HepG2 (cell line): ENCODE measurements around the gene SNRPF. TPM values are rescaled to one million over a fixed set of nuclear protein-coding genes. Genes with fewer than 3 reads are reported as not detected.

Experiments
- ARNT2 ChIP-seq: sonication (generic); formaldehyde crosslinking; IDR thresholded peaks from 2 replicates; pipeline ENCODE4 v1.8.0; 2022; ENCODE audit warnings: mild to moderate bottlenecking, low read depth, missing genetic modification reagents, moderate library complexity
- FOXJ3 ChIP-seq: sonication (generic); formaldehyde crosslinking; IDR thresholded peaks from 2 replicates; pipeline ENCODE4 v1.4.0; 2020; ENCODE audit warnings: missing genetic modification reagents, mild to moderate bottlenecking, borderline replicate concordance
- FOXM1 ChIP-seq: sonication (generic); formaldehyde crosslinking; IDR thresholded peaks from 2 replicates; pipeline ENCODE4 v1.5.0; 2020; ENCODE audit warnings: missing genetic modification reagents
- KDM2A ChIP-seq: sonication (generic); formaldehyde crosslinking; IDR thresholded peaks from 2 replicates; pipeline ENCODE4 v1.4.0; 2020; ENCODE audit warnings: low read depth, missing genetic modification reagents, borderline replicate concordance
- KLF11 ChIP-seq: IDR thresholded peaks from 2 replicates; pipeline ENCODE4 v1.6.1; 2016; ENCODE audit warnings: missing compliant biosample characterization
- KLF6 ChIP-seq: IDR thresholded peaks from 2 replicates; pipeline ENCODE4 v1.8.0; 2016; ENCODE audit warnings: missing biosample characterization, missing genetic modification reagents
- MBNL3 ChIP-seq: fragments of 250-450 bp; sonication (Bioruptor Pico); conservative IDR thresholded peaks from 2 replicates; pipeline ENCODE4 v1.8.0; 2022; ENCODE audit warnings: mild to moderate bottlenecking, inconsistent platforms
- MIER3 ChIP-seq: IDR thresholded peaks from 2 replicates; pipeline ENCODE4 v1.6.1; 2016; ENCODE audit warnings: missing compliant biosample characterization, borderline replicate concordance
- ONECUT2 ChIP-seq: sonication (generic); formaldehyde crosslinking; IDR thresholded peaks from 2 replicates; pipeline ENCODE4 v1.4.0; 2020; ENCODE audit warnings: missing genetic modification reagents
- PHF8 ChIP-seq: sonication (generic); formaldehyde crosslinking; IDR thresholded peaks from 2 replicates; pipeline ENCODE4 v1.5.0; 2020; ENCODE audit warnings: missing genetic modification reagents
- STAT5B ChIP-seq: sonication (generic); formaldehyde crosslinking; IDR thresholded peaks from 2 replicates; pipeline ENCODE4 v1.4.0; 2020; ENCODE audit warnings: missing genetic modification reagents
- SYNCRIP ChIP-seq: fragments of 200-400 bp; formaldehyde crosslinking; IDR thresholded peaks from 2 replicates; pipeline ENCODE4 v1.6.1; 2018; ENCODE audit warnings: mild to moderate bottlenecking, low read depth, low read length; ENCODE audit not compliant: insufficient read depth
- ZBTB14 ChIP-seq: sonication (generic); formaldehyde crosslinking; IDR thresholded peaks from 2 replicates; pipeline ENCODE4 v1.4.0; 2020; ENCODE audit warnings: missing genetic modification reagents
- ZNF225 ChIP-seq: sonication (generic); formaldehyde crosslinking; IDR thresholded peaks from 2 replicates; pipeline ENCODE4 v1.4.0; 2020; ENCODE audit warnings: mild to moderate bottlenecking, missing genetic modification reagents
- ZNF781 ChIP-seq: sonication (generic); formaldehyde crosslinking; IDR thresholded peaks from 2 replicates; pipeline ENCODE4 v1.5.1; 2020; ENCODE audit warnings: borderline replicate concordance, mild to moderate bottlenecking, missing genetic modification reagents; ENCODE audit errors: not compliant biosample characterization
- ZNF839 ChIP-seq: sonication (generic); formaldehyde crosslinking; IDR thresholded peaks from 2 replicates; pipeline ENCODE4 v1.4.0; 2020; ENCODE audit warnings: missing genetic modification reagents, mild to moderate bottlenecking, borderline replicate concordance
- polyA plus RNA-seq, 8 experiments: library from polyadenylated mRNA; depleted of rRNA in 3 of 8; stranded (reverse) in 7 of 8; unstranded in 1 of 8; fragments of >200 nt; fragmentation: Illumina TruSeq in 4 of 8; extraction: Trizol in 4 of 8; gene quantifications; 2 replicates each; pipeline versions ENCODE4 v1.2.1 to v1.2.3, GENCODE V29; 2011 to 2016; ENCODE audit warnings: low read depth in 4 of 8, missing spikeins in 1 of 8, mixed read lengths in 1 of 8; ENCODE audit not compliant: insufficient read depth in 1 of 8
- total RNA-seq, 5 experiments: library from RNA; depleted of rRNA; stranded (reverse); fragments of >200 nt; fragmentation: Illumina TruSeq; extraction: Trizol; gene quantifications; 2 replicates each; pipeline ENCODE4 v1.2.3, GENCODE V29; 2016; ENCODE audit warnings: low read depth in 1 of 5
- TF ChIP-seq, protein P1 (sequence below): sonication (generic); formaldehyde crosslinking; IDR thresholded peaks from 2 replicates; pipeline ENCODE4 v1.5.0; 2020; ENCODE audit warnings: missing genetic modification reagents
- TF ChIP-seq, protein P2 (sequence below): IDR thresholded peaks from 2 replicates; pipeline ENCODE4 v1.6.1; 2012; ENCODE audit warnings: low read length, improper control_type of control experiment
- TF ChIP-seq, protein P3 (sequence below): sonication (generic); formaldehyde crosslinking; IDR thresholded peaks from 2 replicates; pipeline ENCODE4 v1.5.0; 2020; ENCODE audit warnings: mild to moderate bottlenecking, missing genetic modification reagents, moderate library complexity

SNRPF gene
- total and polyA plus RNA-seq, 2 of the 13 experiments (the other 11 are each of a cell fraction or from before 2014, with no cell fraction given): 31.7 to 77.2 TPM

GRCh38 chr12:95858451-95859343, at the start of gene SNRPF (continued):
- TF ChIP-seq FOXJ3 (CRISPR knock-in tag) (0 out of 2 replicates have a peak, but pooled peaks have one; percentile 46), KLF6 (CRISPR knock-in tag) (no peak), ZNF225 (CRISPR knock-in tag) (no peak), ZNF839 (CRISPR knock-in tag) (no peak; the same call in 1 of the 2 replicates), ONECUT2 (CRISPR knock-in tag) (peak; percentile 36; the same call in 1 of the 2 replicates), FOXM1 (CRISPR knock-in tag) (no peak), SYNCRIP (no peak), STAT5B (CRISPR knock-in tag) (no peak), KLF11 (CRISPR knock-in tag) (0 out of 2 replicates have a peak, but pooled peaks have one; percentile 77), MIER3 (CRISPR knock-in tag) (peak; percentile 63; the same call in 1 of the 2 replicates), ZBTB14 (CRISPR knock-in tag) (no peak), ZNF781 (CRISPR knock-in tag) (peak; percentile 84), KDM2A (CRISPR knock-in tag) (peak; percentile 93), ARNT2 (CRISPR knock-in tag) (no peak), MBNL3 (CRISPR knock-in tag) (no peak), PHF8 (CRISPR knock-in tag) (peak; percentile 94)
- TF ChIP-seq, protein P1, sequence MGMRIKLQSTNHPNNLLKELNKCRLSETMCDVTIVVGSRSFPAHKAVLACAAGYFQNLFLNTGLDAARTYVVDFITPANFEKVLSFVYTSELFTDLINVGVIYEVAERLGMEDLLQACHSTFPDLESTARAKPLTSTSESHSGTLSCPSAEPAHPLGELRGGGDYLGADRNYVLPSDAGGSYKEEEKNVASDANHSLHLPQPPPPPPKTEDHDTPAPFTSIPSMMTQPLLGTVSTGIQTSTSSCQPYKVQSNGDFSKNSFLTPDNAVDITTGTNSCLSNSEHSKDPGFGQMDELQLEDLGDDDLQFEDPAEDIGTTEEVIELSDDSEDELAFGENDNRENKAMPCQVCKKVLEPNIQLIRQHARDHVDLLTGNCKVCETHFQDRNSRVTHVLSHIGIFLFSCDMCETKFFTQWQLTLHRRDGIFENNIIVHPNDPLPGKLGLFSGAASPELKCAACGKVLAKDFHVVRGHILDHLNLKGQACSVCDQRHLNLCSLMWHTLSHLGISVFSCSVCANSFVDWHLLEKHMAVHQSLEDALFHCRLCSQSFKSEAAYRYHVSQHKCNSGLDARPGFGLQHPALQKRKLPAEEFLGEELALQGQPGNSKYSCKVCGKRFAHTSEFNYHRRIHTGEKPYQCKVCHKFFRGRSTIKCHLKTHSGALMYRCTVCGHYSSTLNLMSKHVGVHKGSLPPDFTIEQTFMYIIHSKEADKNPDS (CRISPR knock-in tag): no peak
- TF ChIP-seq, protein P2, sequence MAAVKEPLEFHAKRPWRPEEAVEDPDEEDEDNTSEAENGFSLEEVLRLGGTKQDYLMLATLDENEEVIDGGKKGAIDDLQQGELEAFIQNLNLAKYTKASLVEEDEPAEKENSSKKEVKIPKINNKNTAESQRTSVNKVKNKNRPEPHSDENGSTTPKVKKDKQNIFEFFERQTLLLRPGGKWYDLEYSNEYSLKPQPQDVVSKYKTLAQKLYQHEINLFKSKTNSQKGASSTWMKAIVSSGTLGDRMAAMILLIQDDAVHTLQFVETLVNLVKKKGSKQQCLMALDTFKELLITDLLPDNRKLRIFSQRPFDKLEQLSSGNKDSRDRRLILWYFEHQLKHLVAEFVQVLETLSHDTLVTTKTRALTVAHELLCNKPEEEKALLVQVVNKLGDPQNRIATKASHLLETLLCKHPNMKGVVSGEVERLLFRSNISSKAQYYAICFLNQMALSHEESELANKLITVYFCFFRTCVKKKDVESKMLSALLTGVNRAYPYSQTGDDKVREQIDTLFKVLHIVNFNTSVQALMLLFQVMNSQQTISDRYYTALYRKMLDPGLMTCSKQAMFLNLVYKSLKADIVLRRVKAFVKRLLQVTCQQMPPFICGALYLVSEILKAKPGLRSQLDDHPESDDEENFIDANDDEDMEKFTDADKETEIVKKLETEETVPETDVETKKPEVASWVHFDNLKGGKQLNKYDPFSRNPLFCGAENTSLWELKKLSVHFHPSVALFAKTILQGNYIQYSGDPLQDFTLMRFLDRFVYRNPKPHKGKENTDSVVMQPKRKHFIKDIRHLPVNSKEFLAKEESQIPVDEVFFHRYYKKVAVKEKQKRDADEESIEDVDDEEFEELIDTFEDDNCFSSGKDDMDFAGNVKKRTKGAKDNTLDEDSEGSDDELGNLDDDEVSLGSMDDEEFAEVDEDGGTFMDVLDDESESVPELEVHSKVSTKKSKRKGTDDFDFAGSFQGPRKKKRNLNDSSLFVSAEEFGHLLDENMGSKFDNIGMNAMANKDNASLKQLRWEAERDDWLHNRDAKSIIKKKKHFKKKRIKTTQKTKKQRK: no peak
- TF ChIP-seq, protein P3, sequence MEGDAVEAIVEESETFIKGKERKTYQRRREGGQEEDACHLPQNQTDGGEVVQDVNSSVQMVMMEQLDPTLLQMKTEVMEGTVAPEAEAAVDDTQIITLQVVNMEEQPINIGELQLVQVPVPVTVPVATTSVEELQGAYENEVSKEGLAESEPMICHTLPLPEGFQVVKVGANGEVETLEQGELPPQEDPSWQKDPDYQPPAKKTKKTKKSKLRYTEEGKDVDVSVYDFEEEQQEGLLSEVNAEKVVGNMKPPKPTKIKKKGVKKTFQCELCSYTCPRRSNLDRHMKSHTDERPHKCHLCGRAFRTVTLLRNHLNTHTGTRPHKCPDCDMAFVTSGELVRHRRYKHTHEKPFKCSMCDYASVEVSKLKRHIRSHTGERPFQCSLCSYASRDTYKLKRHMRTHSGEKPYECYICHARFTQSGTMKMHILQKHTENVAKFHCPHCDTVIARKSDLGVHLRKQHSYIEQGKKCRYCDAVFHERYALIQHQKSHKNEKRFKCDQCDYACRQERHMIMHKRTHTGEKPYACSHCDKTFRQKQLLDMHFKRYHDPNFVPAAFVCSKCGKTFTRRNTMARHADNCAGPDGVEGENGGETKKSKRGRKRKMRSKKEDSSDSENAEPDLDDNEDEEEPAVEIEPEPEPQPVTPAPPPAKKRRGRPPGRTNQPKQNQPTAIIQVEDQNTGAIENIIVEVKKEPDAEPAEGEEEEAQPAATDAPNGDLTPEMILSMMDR (CRISPR knock-in tag): peak; percentile 34; the same call in 1 of the 2 replicates
